ENCODE measurements around the gene ABTB1. TPM values are rescaled to one million over a fixed set of nuclear protein-coding genes. Genes with fewer than 3 reads are reported as not detected.

ABTB1 gene
- total and polyA plus RNA-seq, 8 donors: 22.0 to 113 (median 43.7) TPM

GRCh38 chr3:127718245-127718915, 45.6 kb downstream of the ABTB1 start:
- TF ChIP-seq CTCF (IDR thresholded peaks at IDR 0.05) (no peak), POLR2AphosphoS5 (IDR thresholded peaks at IDR 0.05) (no peak), POLR2A (IDR thresholded peaks at IDR 0.05) (no peak), EP300 (IDR thresholded peaks at IDR 0.05) (no peak)
- no peak overlapping the region for H3K4me3 ChIP-seq
- H3K27ac ChIP-seq: no peak overlapping the region
- no peak for DNase-seq
- H3K27me3 ChIP-seq: no peaks in the 10 kb centered on the region
- H3K9me3 ChIP-seq: no peaks in the 10 kb centered on the region
- H3K36me3 ChIP-seq: peaks cover 0 to 29% (median 4%) of the 10 kb centered on the region in 4 donors
- intact Hi-C loops (cut with DNase I; ENCODE audit: low total_unique reads): no loop called here
- 80 to 92% (median 86%) methylated on average over 7 of the region's 7 CpGs for WGBS, 5 donors
- H3K4me1 ChIP-seq: peaks cover 13 to 58% (median 29%) of the 10 kb centered on the region in 4 donors

- DNase-seq: no peak
- intact Hi-C loops (cut with DNase I; ENCODE audit: low total_unique reads): no loop called here
- H3K4me1 ChIP-seq: peaks cover 15 to 56% (median 28%) of the 10 kb centered on the region in 4 donors
- no peaks in the 10 kb centered on the region for H3K27me3 ChIP-seq
- peaks cover 0 to 29% (median 4%) of the 10 kb centered on the region in 4 donors for H3K36me3 ChIP-seq
- no peak for TF ChIP-seq CTCF (IDR thresholded peaks at IDR 0.05)
- no peak for TF ChIP-seq POLR2A (IDR thresholded peaks at IDR 0.05)
- TF ChIP-seq POLR2AphosphoS5 (IDR thresholded peaks at IDR 0.05): no peak
- no peak for TF ChIP-seq EP300 (IDR thresholded peaks at IDR 0.05)
- H3K27ac ChIP-seq: no peak overlapping the region
- WGBS, 5 donors: 44 to 75% (median 71%) methylated on average over 3 of the region's 3 CpGs
- H3K4me3 ChIP-seq: no peak overlapping the region
- no peaks in the 10 kb centered on the region for H3K9me3 ChIP-seq
Observed at GRCh38 chr3:127718916-127719290, 46.2 kb downstream of the ABTB1 start.

- Histone ChIP-seq H3K36me3 (peaks cover 0 to 26% (median 4%) of the 10 kb centered on the region in 4 donors), H3K27me3 (no peaks in the 10 kb centered on the region), H3K9me3 (no peaks in the 10 kb centered on the region), H3K4me1 (peaks cover 15 to 51% (median 28%) of the 10 kb centered on the region in 4 donors), H3K27ac (no peak overlapping the region), H3K4me3 (no peak overlapping the region)
- TF ChIP-seq POLR2AphosphoS5 (IDR thresholded peaks at IDR 0.05) (no peak), CTCF (IDR thresholded peaks at IDR 0.05) (no peak), EP300 (IDR thresholded peaks at IDR 0.05) (no peak), POLR2A (IDR thresholded peaks at IDR 0.05) (no peak)
- intact Hi-C loops (cut with DNase I; ENCODE audit: low total_unique reads): no loop called here
- no peak for DNase-seq
- WGBS, 5 donors: 89 to 99% (median 97%) methylated on average over 8 of the region's 8 CpGs
Observed at GRCh38 chr3:127719369-127719768, 46.6 kb downstream of the ABTB1 start.

GRCh38 chr3:127720161-127720823, 47.5 kb downstream of the ABTB1 start:
- 78 to 86% (median 85%) methylated on average over 13 to 15 of the region's 15 CpGs for WGBS, 5 donors
- Histone ChIP-seq H3K27me3 (no peaks in the 10 kb centered on the region), H3K27ac (peak overlapping the region in 2 of 5 donors; percentile 4 to 52), H3K9me3 (no peaks in the 10 kb centered on the region), H3K4me1 (peaks cover 15 to 47% (median 28%) of the 10 kb centered on the region in 4 donors), H3K36me3 (peaks cover 0 to 25% (median 4%) of the 10 kb centered on the region in 4 donors), H3K4me3 (no peak overlapping the region)
- DNase-seq: no peak
- no peak for TF ChIP-seq EP300 (IDR thresholded peaks at IDR 0.05)
- no peak for TF ChIP-seq POLR2AphosphoS5 (IDR thresholded peaks at IDR 0.05)
- no peak for TF ChIP-seq POLR2A (IDR thresholded peaks at IDR 0.05)
- TF ChIP-seq CTCF (IDR thresholded peaks at IDR 0.05): no peak
- intact Hi-C loops (cut with DNase I; ENCODE audit: low total_unique reads): no loop called here

All from stomach (tissue), 9 donors.